Measurements from ENCODE around the gene CDH23. TPM values are rescaled to one million over a fixed set of nuclear protein-coding genes. Genes with fewer than 3 reads are reported as not detected.

The CDH23 gene
- polyA plus RNA-seq, 1 donor (not counting 4 experiments of a cell fraction or from before 2014, with no cell fraction given): 0.01 TPM

DNA sequence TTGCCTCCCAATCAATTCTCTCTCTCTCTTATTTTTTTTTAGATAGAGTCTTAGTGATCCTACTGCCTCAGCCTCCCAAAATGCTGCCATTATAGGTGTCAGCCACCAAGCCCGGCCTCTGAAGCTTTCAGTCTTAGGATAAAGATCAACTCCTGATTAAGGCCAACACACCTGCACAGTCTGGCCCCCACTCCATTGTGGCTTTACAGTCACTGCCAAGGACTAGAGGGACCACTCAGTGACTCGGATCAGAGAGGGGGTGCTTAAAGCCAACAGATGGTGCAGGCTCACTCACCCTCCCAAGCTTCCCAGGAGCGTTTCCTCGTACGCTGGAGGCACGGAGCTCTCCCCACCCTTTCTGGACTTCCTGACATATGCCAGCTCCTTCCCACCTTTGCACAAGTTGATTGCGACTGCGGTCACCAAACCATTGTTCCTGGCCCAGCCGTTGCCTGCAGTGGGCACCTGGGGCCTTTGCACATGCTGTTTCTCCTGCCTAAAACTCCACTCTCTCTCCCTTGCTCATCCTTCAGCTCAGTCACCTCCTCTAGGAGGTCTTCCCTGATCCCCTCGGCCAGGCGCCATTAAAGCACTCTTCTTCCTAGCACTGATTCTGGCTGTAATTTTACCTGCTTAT, 1.7 kb upstream of the CDH23 start:
- no peak for TF ChIP-seq EZH2 (IDR thresholded peaks at IDR 0.05; ENCODE audit: low read length)
- no peaks in the 10 kb centered on the region for H3K9me1 ChIP-seq (ENCODE audit: control insufficient read depth, extremely low read depth, insufficient read depth, low read length)
- no peaks in the 10 kb centered on the region for H4K20me1 ChIP-seq (ENCODE audit: control insufficient read depth, extremely low read depth, insufficient read depth, low read length)
- H3K4me2 ChIP-seq (ENCODE audit: control insufficient read depth, extremely low read depth, insufficient read depth, low read depth, low read length): no peak overlapping the region
- H3K27me3 ChIP-seq (ENCODE audit: control insufficient read depth, extremely low read depth, insufficient read depth, low read length): peaks cover 82% of the 10 kb centered on the region
- H3K27ac ChIP-seq (ENCODE audit: control insufficient read depth, insufficient read depth, low read length): no peak overlapping the region
- H3K9ac ChIP-seq (ENCODE audit: control insufficient read depth, extremely low read depth, insufficient read depth, low read length): no peak overlapping the region
- no peaks in the 10 kb centered on the region for H3K36me3 ChIP-seq (ENCODE audit: control insufficient read depth in 2 of 2, extremely low read depth in 1 of 2, insufficient read depth in 2 of 2, low read length in 2 of 2)
- H3K4me3 ChIP-seq (ENCODE audit: control insufficient read depth in 2 of 3, extremely low read depth in 1 of 3, insufficient read depth in 2 of 3, low read depth in 1 of 3, low read length in 3 of 3): no peak overlapping the region
- no peaks in the 10 kb centered on the region for H3K4me1 ChIP-seq (ENCODE audit: control insufficient read depth, extremely low read depth, insufficient read depth, low read length)
- H3K79me2 ChIP-seq (ENCODE audit: control insufficient read depth, insufficient read depth, low read length): no peaks in the 10 kb centered on the region
- H3K9me3 ChIP-seq (ENCODE audit: control insufficient read depth, low read depth, low read length): no peaks in the 10 kb centered on the region
- FAIRE-seq (no peak), DNase-seq (ENCODE audit: low read depth, low spot score) (no peak)
- no peak overlapping the region for H2AFZ ChIP-seq (ENCODE audit: control insufficient read depth, low read length)
- dilution Hi-C loops (cut with MboI; ENCODE audit: extremely low pct_ligation_motif_present, low sequenced_read_pairs): no loop called here

GRCh38 chr10:71395621-71396020, 1.1 kb upstream of the CDH23 start:
- H3K9me3 ChIP-seq (ENCODE audit: control insufficient read depth, low read depth, low read length): no peaks in the 10 kb centered on the region
- DNase-seq (ENCODE audit: low read depth, low spot score): no peak
- H3K4me3 ChIP-seq (ENCODE audit: control insufficient read depth in 2 of 3, extremely low read depth in 1 of 3, insufficient read depth in 2 of 3, low read depth in 1 of 3, low read length in 3 of 3): no peak overlapping the region
- no peaks in the 10 kb centered on the region for H3K9me1 ChIP-seq (ENCODE audit: control insufficient read depth, extremely low read depth, insufficient read depth, low read length)
- H3K4me1 ChIP-seq (ENCODE audit: control insufficient read depth, extremely low read depth, insufficient read depth, low read length): no peaks in the 10 kb centered on the region
- no peaks in the 10 kb centered on the region for H3K79me2 ChIP-seq (ENCODE audit: control insufficient read depth, insufficient read depth, low read length)
- no peaks in the 10 kb centered on the region for H4K20me1 ChIP-seq (ENCODE audit: control insufficient read depth, extremely low read depth, insufficient read depth, low read length)
- no peak overlapping the region for H2AFZ ChIP-seq (ENCODE audit: control insufficient read depth, low read length)
- H3K27me3 ChIP-seq (ENCODE audit: control insufficient read depth, extremely low read depth, insufficient read depth, low read length): peaks cover 76% of the 10 kb centered on the region
- no peaks in the 10 kb centered on the region for H3K36me3 ChIP-seq (ENCODE audit: control insufficient read depth in 2 of 2, extremely low read depth in 1 of 2, insufficient read depth in 2 of 2, low read length in 2 of 2)
- no peak for FAIRE-seq
- TF ChIP-seq CTCF (optimal IDR thresholded peaks at IDR 0.05 in 1 of 3, IDR thresholded peaks at IDR 0.05 in 1 of 3, conservative IDR thresholded peaks at IDR 0.05 in 1 of 3; ENCODE audit: extremely low read depth in 1 of 3, insufficient read depth in 2 of 3, low read length in 3 of 3) (no peak), EZH2 (IDR thresholded peaks at IDR 0.05; ENCODE audit: low read length) (no peak)
- H3K4me2 ChIP-seq (ENCODE audit: control insufficient read depth, extremely low read depth, insufficient read depth, low read depth, low read length): no peak overlapping the region
- H3K9ac ChIP-seq (ENCODE audit: control insufficient read depth, extremely low read depth, insufficient read depth, low read length): no peak overlapping the region
- dilution Hi-C loops (cut with MboI; ENCODE audit: extremely low pct_ligation_motif_present, low sequenced_read_pairs): no loop called here
- no peak overlapping the region for H3K27ac ChIP-seq (ENCODE audit: control insufficient read depth, insufficient read depth, low read length)
